Esophagus squamous epithelium (tissue), 5 donors: ENCODE measurements around the gene MAPK8IP1. TPM values are rescaled to one million over a fixed set of nuclear protein-coding genes. Genes with fewer than 3 reads are reported as not detected.

Experiments
- DNase-seq: peaks from one replicate; lab custom pipeline; 2025; lab: John Stamatoyannopoulos, UW
- H3K27ac ChIP-seq, 4 donors: fragments of 200-600 bp; sonication (generic); one replicate each; pipeline ENCODE4 v1.5.1; 2016 to 2019; ENCODE audit warnings: mild to moderate bottlenecking in 1 of 4
- H3K27me3 ChIP-seq, 4 donors: fragments of 200-600 bp; sonication (generic); 1 replicate in 3 of 4; 2 replicates in 1 of 4; pipeline versions ENCODE4 v1.5.1 to v1.6.0; 2017 to 2021; ENCODE audit warnings: antibody characterized with exemption in 1 of 4
- H3K36me3 ChIP-seq, 3 donors: fragments of 200-600 bp; sonication (generic); one replicate each; pipeline ENCODE4 v1.5.1; 2016 to 2019
- H3K4me1 ChIP-seq, 3 donors: fragments of 200-600 bp; sonication (generic); one replicate each; pipeline ENCODE4 v1.5.1; 2017 to 2019
- H3K4me3 ChIP-seq, 4 donors: fragments of 200-600 bp; sonication (generic); 1 replicate in 3 of 4; 2 replicates in 1 of 4; pipeline ENCODE4 v1.5.1; 2016 to 2019; ENCODE audit warnings: mild to moderate bottlenecking in 2 of 4, moderate library complexity in 1 of 4
- H3K9me3 ChIP-seq, 3 donors: fragments of 200-600 bp; sonication (generic); one replicate each; pipeline ENCODE4 v1.5.1; 2016 to 2019
- CTCF ChIP-seq, 6 experiments: fragments of 450-650 bp in 4 of 6; fragments of 200-600 bp in 2 of 6; sonication (generic) in 2 of 6; IDR thresholded peaks; one replicate each; pipeline ENCODE4 v1.5.1; 2016 to 2019; ENCODE audit warnings: antibody characterized with exemption in 6 of 6, mild to moderate bottlenecking in 4 of 6, moderate library complexity in 4 of 6
- POLR2A ChIP-seq, 4 donors: fragments of 450-650 bp; IDR thresholded peaks; one replicate each; pipeline ENCODE4 v1.6.1; 2017; ENCODE audit warnings: antibody characterized with exemption in 4 of 4, mild to moderate bottlenecking in 4 of 4, moderate library complexity in 3 of 4
- WGBS, 2 donors: methylation state at CpG; one replicate each; pipeline ENCODE4 v1.1.5; 2018; 5-methylcytosine and 5-hydroxymethylcytosine counted together
- intact Hi-C: fragments of 100-400 bp; cut with DNase I; formaldehyde crosslinking; loops from one replicate; pipeline ENCODE4 v1.15.0; 2022
- total RNA-seq, 4 donors: library from RNA; depleted of rRNA; stranded (reverse); fragments of >200 nt; gene quantifications; one replicate each; pipeline ENCODE4 v1.1.0, GENCODE V29; 2016
- donor health status: DM: yes; HTN: yes; CAD: no.

MAPK8IP1 gene
- total RNA-seq, 4 donors from 2014 or later: 0.57 to 4.0 (median 1.3) TPM

GRCh38 chr11:45927684-45928413 lies 42.4 kb downstream of the MAPK8IP1 start:
- 83 to 87% methylated on average over 5 to 10 of the region's 27 CpGs for WGBS, 2 donors
- TF ChIP-seq POLR2A (IDR thresholded peaks at IDR 0.05) (no peak), CTCF (IDR thresholded peaks at IDR 0.05) (no peak)
- peaks cover 0 to 26% (median 0%) of the 10 kb centered on the region in 4 donors for H3K27me3 ChIP-seq
- intact Hi-C loops: no loop called here
- H3K4me1 ChIP-seq: peaks cover 36 to 74% (median 46%) of the 10 kb centered on the region in 3 donors
- peaks cover 0 to 28% (median 8%) of the 10 kb centered on the region in 3 donors for H3K36me3 ChIP-seq
- H3K27ac ChIP-seq: peak overlapping the region in 1 of 4 donors; percentile 79
- no peaks in the 10 kb centered on the region for H3K9me3 ChIP-seq
- H3K4me3 ChIP-seq: no peak overlapping the region
- no peak for DNase-seq

GRCh38 chr11:45928535-45929215 lies 43.2 kb downstream of the MAPK8IP1 start:
- WGBS, 2 donors: 45 to 53% methylated on average over 7 to 11 of the region's 13 CpGs
- Histone ChIP-seq H3K27me3 (peaks cover 0 to 19% (median 0%) of the 10 kb centered on the region in 4 donors), H3K36me3 (peaks cover 1 to 36% (median 12%) of the 10 kb centered on the region in 3 donors), H3K27ac (peak overlapping the region in 2 of 4 donors; percentile 79 to 82), H3K9me3 (no peaks in the 10 kb centered on the region), H3K4me3 (no peak overlapping the region), H3K4me1 (peaks cover 37 to 75% (median 41%) of the 10 kb centered on the region in 3 donors)
- intact Hi-C loops: no loop called here
- DNase-seq: no peak
- TF ChIP-seq CTCF (IDR thresholded peaks at IDR 0.05) (no peak), POLR2A (IDR thresholded peaks at IDR 0.05) (no peak)

GRCh38 chr11:45929486-45930030 lies 44.1 kb downstream of the MAPK8IP1 start:
- H3K36me3 ChIP-seq: peaks cover 9 to 45% (median 12%) of the 10 kb centered on the region in 3 donors
- no peak for DNase-seq
- TF ChIP-seq CTCF (IDR thresholded peaks at IDR 0.05): no peak
- TF ChIP-seq POLR2A (IDR thresholded peaks at IDR 0.05): no peak
- H3K9me3 ChIP-seq: no peaks in the 10 kb centered on the region
- WGBS, 2 donors: 57 to 60% methylated on average over 1 to 6 of the region's 10 CpGs
- intact Hi-C loops: no loop called here
- H3K4me3 ChIP-seq: no peak overlapping the region
- peak overlapping the region; percentile 72 to 82 (median 80) for H3K27ac ChIP-seq
- peaks cover 36 to 77% (median 40%) of the 10 kb centered on the region in 3 donors for H3K4me1 ChIP-seq
- H3K27me3 ChIP-seq: peaks cover 0 to 13% (median 0%) of the 10 kb centered on the region in 4 donors

GRCh38 chr11:45930031-45930794 lies 44.8 kb downstream of the MAPK8IP1 start:
- H3K9me3 ChIP-seq: no peaks in the 10 kb centered on the region
- H3K4me3 ChIP-seq: no peak overlapping the region
- peaks cover 15 to 52% (median 18%) of the 10 kb centered on the region in 3 donors for H3K36me3 ChIP-seq
- DNase-seq: peak; percentile 42
- peaks cover 0 to 6% (median 0%) of the 10 kb centered on the region in 4 donors for H3K27me3 ChIP-seq
- TF ChIP-seq CTCF (IDR thresholded peaks at IDR 0.05) (no peak), POLR2A (IDR thresholded peaks at IDR 0.05) (no peak)
- H3K27ac ChIP-seq: peak overlapping the region; percentile 72 to 82 (median 80)
- intact Hi-C loops: no loop called here
- peaks cover 36 to 77% (median 47%) of the 10 kb centered on the region in 3 donors for H3K4me1 ChIP-seq
- WGBS, 2 donors: 29 to 31% methylated on average over 13 to 14 of the region's 14 CpGs
